ENCODE data around the gene CNP. TPM values are rescaled to one million over a fixed set of nuclear protein-coding genes. Genes with fewer than 3 reads are reported as not detected.

CNP gene
- total and polyA plus RNA-seq, 2 donors (not counting 1 experiment from before 2014, with no cell fraction given) = 19.0 to 45.2 TPM

- peaks cover 8 to 67% of the 10 kb centered on the region in 2 experiments for H3K36me3 ChIP-seq (replicated peaks in 1 of 2; ENCODE audit: control extremely low read depth in 1 of 2, control insufficient read depth in 1 of 2, extremely low read depth in 1 of 2, insufficient read depth in 2 of 2, low read length in 1 of 2)
Observed at GRCh38 chr17:41972571-41973407, 6.2 kb downstream of the CNP start.

More at GRCh38 chr17:41972571-41973407, 6.2 kb downstream of the CNP start:
- Histone ChIP-seq H3K4me2 (replicated peaks; ENCODE audit: low read depth, low read length, poor library complexity, severe bottlenecking) (peak overlapping the region; percentile 31), H3K4me3 (ENCODE audit: control extremely low read depth in 1 of 5, extremely low read depth in 1 of 5, insufficient read depth in 1 of 5, low read depth in 2 of 5, low read length in 4 of 5) (no peak overlapping the region), H3K4me1 (ENCODE audit: control insufficient read depth in 2 of 2, insufficient read depth in 2 of 2, low read length in 2 of 2) (peaks cover 12 to 48% of the 10 kb centered on the region in 2 donors), H3K27ac (ENCODE audit: low read length in 2 of 2) (peak overlapping the region; percentile 23 to 47), H4K20me1 (ENCODE audit: control insufficient read depth, insufficient read depth, low read length, poor library complexity, severe bottlenecking) (peaks cover 33% of the 10 kb centered on the region), H3K79me2 (ENCODE audit: control insufficient read depth, insufficient read depth, low read length) (peaks cover 28% of the 10 kb centered on the region), H3K9ac (ENCODE audit: low read length) (no peak overlapping the region), H3K27me3 (replicated peaks in 1 of 4; ENCODE audit: control extremely low read depth in 1 of 4, control insufficient read depth in 3 of 4, insufficient read depth in 4 of 4, low read length in 3 of 4) (no peaks in the 10 kb centered on the region), H2AFZ (ENCODE audit: insufficient read depth, low read depth, low read length, poor library complexity, severe bottlenecking) (no peak overlapping the region), H3K9me3 (ENCODE audit: control extremely low read depth in 1 of 3, control insufficient read depth in 2 of 3, insufficient read depth in 1 of 3, low read length in 2 of 3) (peaks cover 0 to 3% (median 0%) of the 10 kb centered on the region in 3 donors)
- ATAC-seq (ENCODE audit: low read depth) (peak; percentile 95), DNase-seq (peak; percentile 60)
- ChIA-PET CTCF (interaction anchor here (0.7 to 3.2 kb wide), 9 partner anchors 9 to 554 kb away, joined by 3 to 17 read pairs (median 4); partner anchors contain the start of genes DHX58 and DNAJC7), POLR2A (interaction anchor here (0.5 to 1.4 kb wide), 6 partner anchors 12 to 417 kb away, joined by 3 to 5 read pairs (median 3); partner anchors contain the start of genes DHX58, DNAJC7 and NKIRAS2)
- TF ChIP-seq CTCF (IDR thresholded peaks at IDR 0.05) (no peak), EZH2 (IDR thresholded peaks at IDR 0.05; ENCODE audit: borderline replicate concordance, insufficient read depth, low read depth, low read length, poor library complexity, severe bottlenecking) (no peak)
- peak overlapping the region; percentile 38 for H3K4me3 Mint-ChIP-seq
- intact Hi-C loops (cut with micrococcal nuclease) = no loop called here
- 65% methylated on average over 18 of the region's 22 CpGs for WGBS (ENCODE audit: insufficient coverage)
- peak overlapping the region; percentile 76 for H3K27ac Mint-ChIP-seq
- peaks cover 45% of the 10 kb centered on the region for H3K4me1 Mint-ChIP-seq
- H3K27me3 Mint-ChIP-seq = no peaks in the 10 kb centered on the region
- H3K9me3 Mint-ChIP-seq (ENCODE audit: insufficient read depth) = no peaks in the 10 kb centered on the region
